H1 (cell line): ENCODE data around the gene CEBPG. TPM values are rescaled to one million over a fixed set of nuclear protein-coding genes. Genes with fewer than 3 reads are reported as not detected.

ENCODE experiments used
- CTCF ChIA-PET: fragments of 300-600 bp; sonication (Branson Sonifier 250); formaldehyde crosslinking; loops from one replicate; lab custom pipeline; 2021; ENCODE audit not compliant: partially characterized antibody; lab: Charles Lee
- POLR2A ChIA-PET: fragments of 300-600 bp; sonication (Branson Sonifier 250); formaldehyde crosslinking; loops from one replicate; lab custom pipeline; 2021; ENCODE audit warnings: inconsistent platforms; ENCODE audit not compliant: partially characterized antibody; lab: Charles Lee
- DNase-seq, 2 experiments: peaks; one replicate each; pipeline versions ENCODE4 v3.0.0 to v3.0.0-alpha.2; 2010 to 2022; ENCODE audit warnings: low spot score in 2 of 2, low read depth in 1 of 2, mixed read lengths in 1 of 2
- FAIRE-seq: peaks from 2 replicates; lab custom pipeline; 2011; peaks lifted over from hg19 to GRCh38; lab: Jason Lieb, UNC
- H2AFZ ChIP-seq: 2 replicates; pipeline ENCODE4 v1.8.1; 2012; ENCODE audit warnings: low read length, inconsistent platforms
- H2AK5ac ChIP-seq: 2 replicates; pipeline ENCODE4 v1.6.1; 2013; ENCODE audit warnings: low read depth, low read length
- H2BK120ac ChIP-seq: replicated peaks from 2 replicates; pipeline ENCODE3; 2013; ENCODE audit warnings: low read depth, low read length, inconsistent platforms
- H2BK12ac ChIP-seq: 2 replicates; pipeline ENCODE4 v1.6.1; 2013; ENCODE audit warnings: low read depth, low read length
- H2BK15ac ChIP-seq: 2 replicates; pipeline ENCODE4 v1.6.1; 2013; ENCODE audit warnings: low read length
- H2BK20ac ChIP-seq: 2 replicates; pipeline ENCODE4 v1.6.1; 2013; ENCODE audit warnings: low read length
- H2BK5ac ChIP-seq: 2 replicates; pipeline ENCODE4 v1.6.1; 2013; ENCODE audit warnings: low read depth, low read length
- H3K14ac ChIP-seq: 2 replicates; pipeline ENCODE4 v1.6.1; 2013; ENCODE audit warnings: inconsistent platforms; ENCODE audit not compliant: insufficient read length
- H3K18ac ChIP-seq: 2 replicates; pipeline ENCODE4 v1.6.1; 2013; ENCODE audit warnings: low read length; ENCODE audit errors: extremely low read depth
- H3K23ac ChIP-seq: 2 replicates; pipeline ENCODE4 v1.6.1; 2013; ENCODE audit warnings: inconsistent platforms; ENCODE audit not compliant: insufficient read length
- H3K23me2 ChIP-seq: 2 replicates; pipeline ENCODE4 v1.6.1; 2013; ENCODE audit warnings: low read depth, low read length
- H3K27ac ChIP-seq: 2 replicates; pipeline ENCODE4 v1.6.1; 2011; ENCODE audit warnings: low read depth, low read length, inconsistent platforms
- H3K27me3 ChIP-seq, 4 experiments: replicated peaks in 1 of 4; 1 replicate in 1 of 4; 2 replicates in 3 of 4; pipeline versions ENCODE4 v1.6.1 to v1.8.1; 2011 to 2013; ENCODE audit warnings: low read length in 3 of 4, mild to moderate bottlenecking in 3 of 4, inconsistent platforms in 2 of 4, mixed read lengths in 2 of 4, moderate library complexity in 1 of 4; ENCODE audit not compliant: control insufficient read depth in 3 of 4, insufficient read depth in 3 of 4; ENCODE audit errors: extremely low read depth in 1 of 4
- H3K36me3 ChIP-seq, 4 experiments: 2 replicates each; pipeline versions ENCODE4 v1.6.1 to v1.8.1; 2011 to 2013; ENCODE audit warnings: mild to moderate bottlenecking in 4 of 4, low read length in 3 of 4, moderate library complexity in 2 of 4, control low read depth in 1 of 4, inconsistent platforms in 1 of 4; ENCODE audit not compliant: insufficient read depth in 4 of 4, control insufficient read depth in 2 of 4
- H3K4ac ChIP-seq: replicated peaks from 2 replicates; pipeline ENCODE3; 2013; ENCODE audit warnings: low read length, low read depth, mixed read lengths, inconsistent platforms; ENCODE audit not compliant: insufficient read length
- H3K4me1 ChIP-seq, 4 experiments: replicated peaks in 1 of 4; 1 replicate in 1 of 4; 2 replicates in 3 of 4; pipeline versions ENCODE4 v1.6.1 to v1.8.1; 2011 to 2013; ENCODE audit warnings: low read length in 3 of 4, inconsistent platforms in 2 of 4, mixed read lengths in 1 of 4; ENCODE audit not compliant: insufficient read depth in 4 of 4, control insufficient read depth in 3 of 4
- H3K4me2 ChIP-seq, 2 experiments: 2 replicates each; pipeline versions ENCODE4 v1.6.1 to v1.8.1; 2011 to 2013; ENCODE audit warnings: low read depth in 2 of 2, low read length in 2 of 2, control low read depth in 1 of 2, inconsistent platforms in 1 of 2, mild to moderate bottlenecking in 1 of 2; ENCODE audit not compliant: insufficient read depth in 1 of 2
- H3K4me3 ChIP-seq, 4 experiments: fragments of 200-600, 300-600 bp in 1 of 4; sonication (generic), shearing (Covaris generic), sonication (Bioruptor Twin) in 1 of 4; 2 replicates each; pipeline versions ENCODE4 v1.5.1 to v1.8.1; 2011 to 2016; ENCODE audit warnings: low read length in 4 of 4, low read depth in 3 of 4, control low read depth in 2 of 4, inconsistent platforms in 2 of 4, mild to moderate bottlenecking in 2 of 4, mixed read lengths in 1 of 4, moderate library complexity in 1 of 4; ENCODE audit not compliant: insufficient read depth in 2 of 4; ENCODE audit errors: extremely low read depth in 1 of 4
- H3K56ac ChIP-seq: replicated peaks from 2 replicates; pipeline ENCODE3; 2013; ENCODE audit warnings: low read depth, mild to moderate bottlenecking, mixed read lengths, low read length, inconsistent platforms; ENCODE audit not compliant: insufficient read length
- H3K79me1 ChIP-seq: 2 replicates; pipeline ENCODE4 v1.6.1; 2013; ENCODE audit warnings: low read depth, low read length, control low read depth
- H3K79me2 ChIP-seq, 2 experiments: 2 replicates each; pipeline versions ENCODE4 v1.6.1 to v1.8.1; 2012 to 2013; ENCODE audit warnings: low read length in 2 of 2, mild to moderate bottlenecking in 2 of 2, inconsistent platforms in 1 of 2; ENCODE audit not compliant: insufficient read depth in 2 of 2, control insufficient read depth in 1 of 2
- H3K9ac ChIP-seq, 4 experiments: replicated peaks in 1 of 4; 1 replicate in 1 of 4; 2 replicates in 3 of 4; pipeline versions ENCODE4 v1.6.1 to v1.8.1; 2011 to 2013; ENCODE audit warnings: low read depth in 3 of 4, low read length in 3 of 4, control low read depth in 2 of 4, mild to moderate bottlenecking in 2 of 4, moderate library complexity in 2 of 4, inconsistent platforms in 1 of 4; ENCODE audit errors: extremely low read depth in 1 of 4
- H3K9me3 ChIP-seq, 2 experiments: 2 replicates each; pipeline versions ENCODE4 v1.6.1 to v1.8.1; 2012 to 2013; ENCODE audit warnings: mild to moderate bottlenecking in 2 of 2, moderate library complexity in 2 of 2, control low read depth in 1 of 2, inconsistent platforms in 1 of 2, low read depth in 1 of 2, low read length in 1 of 2, mixed read lengths in 1 of 2; ENCODE audit not compliant: insufficient read depth in 2 of 2
- H4K20me1 ChIP-seq, 2 experiments: replicated peaks in 1 of 2; 2 replicates each; pipeline versions ENCODE3 to v1.8.1; 2011 to 2013; ENCODE audit warnings: inconsistent platforms in 2 of 2, low read length in 2 of 2, mild to moderate bottlenecking in 1 of 2; ENCODE audit not compliant: insufficient read depth in 2 of 2, control insufficient read depth in 1 of 2
- H4K5ac ChIP-seq: 2 replicates; pipeline ENCODE4 v1.6.1; 2013; ENCODE audit warnings: low read length, low read depth, mixed read lengths, inconsistent platforms; ENCODE audit not compliant: insufficient read length
- H4K8ac ChIP-seq: 2 replicates; pipeline ENCODE4 v1.8.0; 2013; ENCODE audit warnings: mild to moderate bottlenecking, moderate library complexity, low read length, inconsistent platforms; ENCODE audit not compliant: insufficient read depth; ENCODE audit errors: extremely low read depth
- H4K91ac ChIP-seq: replicated peaks from 2 replicates; pipeline ENCODE3; 2013; ENCODE audit warnings: low read length, mixed read lengths, inconsistent platforms; ENCODE audit not compliant: insufficient read length
- CREB1 ChIP-seq: IDR thresholded peaks from 2 replicates; pipeline ENCODE4 v1.6.1; 2012; ENCODE audit warnings: inconsistent platforms
- CTBP2 ChIP-seq: IDR thresholded peaks from 2 replicates; pipeline ENCODE4 v1.7.0; 2011; ENCODE audit warnings: borderline replicate concordance, mild to moderate bottlenecking, moderate library complexity, mixed read lengths, low read length; ENCODE audit not compliant: insufficient read depth, insufficient read length
- CTCF ChIP-seq, 3 experiments: IDR thresholded peaks; 1 replicate in 2 of 3; 2 replicates in 1 of 3; pipeline versions ENCODE4 v1.5.1 to v1.6.1; 2011; ENCODE audit warnings: low read length in 3 of 3, mild to moderate bottlenecking in 3 of 3, inconsistent platforms in 2 of 3, low read depth in 1 of 3, moderate library complexity in 1 of 3; ENCODE audit not compliant: insufficient read depth in 1 of 3; ENCODE audit errors: control extremely low read depth in 1 of 3
- EP300 ChIP-seq, 2 experiments: IDR thresholded peaks; 1 replicate in 1 of 2; 2 replicates in 1 of 2; pipeline ENCODE4 v1.6.1; 2011 to 2012; ENCODE audit warnings: low read depth in 2 of 2, low read length in 2 of 2, mild to moderate bottlenecking in 2 of 2, borderline replicate concordance in 1 of 2, inconsistent platforms in 1 of 2, moderate library complexity in 1 of 2
- EZH2 ChIP-seq: fragments of 200-600 bp; sonication (generic); IDR thresholded peaks from 2 replicates; pipeline ENCODE4 v1.7.1; 2012; ENCODE audit warnings: low read depth, mild to moderate bottlenecking, moderate library complexity, low read length, inconsistent platforms; ENCODE audit not compliant: severe bottlenecking
- SIN3A ChIP-seq, 2 experiments: IDR thresholded peaks in 1 of 2; conservative IDR thresholded peaks in 1 of 2; 2 replicates each; pipeline ENCODE4 v1.6.1; 2011 to 2012; ENCODE audit warnings: low read length in 2 of 2, improper control_type of control experiment in 1 of 2, low read depth in 1 of 2, mild to moderate bottlenecking in 1 of 2
- WGBS, 2 experiments: shearing (Covaris generic) in 1 of 2; methylation state at CpG; one replicate each; pipeline versions ENCODE4 v1.1.6 to v1.1.7; 2013 to 2015; ENCODE audit warnings: low lambda C conversion rate in 2 of 2, mixed read lengths in 2 of 2, inconsistent platforms in 1 of 2, low coverage in 1 of 2, missing lambda C conversion rate in 1 of 2; ENCODE audit not compliant: insufficient replicate concordance in 2 of 2, insufficient coverage in 1 of 2, insufficient read length in 1 of 2; ENCODE audit errors: extremely low coverage in 1 of 2, missing lambda C conversion rate in 1 of 2; 5-methylcytosine and 5-hydroxymethylcytosine counted together
- polyA plus RNA-seq, 7 experiments: library from polyadenylated mRNA; depleted of rRNA in 3 of 7; stranded (reverse) in 5 of 7; unstranded in 2 of 7; fragments of >200 nt in 5 of 7; fragments of 200-250 nt in 2 of 7; gene quantifications; 1 replicate in 5 of 7; 2 replicates in 1 of 7; 4 replicates in 1 of 7; pipeline versions ENCODE4 v1.2.1 to v1.2.3, GENCODE V29; 2011 to 2013; ENCODE audit warnings: missing spikeins in 2 of 7, mixed read lengths in 2 of 7
- total RNA-seq: library from RNA; stranded (reverse); fragmentation: NEBNext Ultra II Directional; extraction: Animal tissue kit (Norgen Biotek cat#: 25700); gene quantifications from 2 replicates; pipeline ENCODE4 v1.2.1, GENCODE V29; 2021
- TF ChIP-seq, protein P1 (sequence below): IDR thresholded peaks from 2 replicates; pipeline ENCODE4 v1.6.1; 2012; ENCODE audit warnings: inconsistent platforms

CEBPG gene
- total and polyA plus RNA-seq, 2 of the 8 experiments (the other 6 are each of a cell fraction or from before 2014, with no cell fraction given), result 12.3 to 35.4 TPM

DNA sequence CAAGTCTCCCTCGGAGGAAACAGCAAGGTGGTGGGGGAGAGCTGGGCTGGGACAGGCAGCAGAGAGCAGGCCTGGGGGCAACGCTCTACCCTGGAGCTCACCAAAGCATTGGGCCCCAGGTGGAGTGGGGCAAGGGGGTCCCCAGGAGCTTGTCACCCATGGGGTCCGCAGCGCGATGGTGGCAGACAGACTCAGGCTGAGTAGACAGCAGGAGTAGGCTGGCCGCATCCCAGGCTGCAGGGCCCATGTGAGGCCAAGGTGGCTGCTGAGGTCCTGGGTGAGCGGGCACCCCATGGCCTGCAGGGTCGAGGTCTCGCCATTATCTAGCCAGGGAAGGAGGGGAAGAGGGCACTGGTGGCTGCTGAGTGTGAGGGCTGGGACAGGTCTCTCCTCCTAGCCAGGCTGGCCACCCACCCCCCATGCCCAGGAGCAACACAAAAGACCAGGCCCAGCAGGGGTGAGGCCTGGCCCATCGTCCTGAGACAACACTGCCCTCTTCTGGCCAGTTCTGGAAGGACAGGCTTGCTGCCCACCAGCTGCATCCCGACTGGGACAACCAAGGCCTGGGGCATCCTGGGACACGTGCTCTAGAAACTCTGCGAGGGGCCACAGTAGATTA is 33.1 kb downstream of the CEBPG start:
- Histone ChIP-seq H3K23ac (no peak overlapping the region), H3K79me2 (no peaks in the 10 kb centered on the region), H2BK5ac (peak overlapping the region; percentile 68; the same call in 1 of the 2 replicates), H3K18ac (peak overlapping the region; percentile 71; the same call in 1 of the 2 replicates), H3K4me3 (no peak overlapping the region), H2BK12ac (peak overlapping the region; percentile 56; the same call in 1 of the 2 replicates), H4K20me1 (peaks cover under 1 to 10% of the 10 kb centered on the region in 2 experiments), H3K27me3 (no peaks in the 10 kb centered on the region), H2BK15ac (0 out of 2 replicates have a peak overlapping the region, but pooled peaks have one; percentile 46), H3K36me3 (no peaks in the 10 kb centered on the region), H3K4me1 (peaks cover 0 to 6% (median 5%) of the 10 kb centered on the region in 4 experiments; a peak in 5 of 7 replicates), H3K23me2 (no peaks in the 10 kb centered on the region), H3K4me2 (no peak overlapping the region), H4K8ac (peak overlapping the region; percentile 89; the same call in 1 of the 2 replicates), H3K14ac (no peak overlapping the region), H3K79me1 (no peaks in the 10 kb centered on the region), H3K27ac (0 out of 2 replicates have a peak overlapping the region, but pooled peaks have one; percentile 1), H3K9ac (no peak overlapping the region), H2AK5ac (no peak overlapping the region; the same call in 1 of the 2 replicates), H3K9me3 (no peaks in the 10 kb centered on the region), H2AFZ (no peak overlapping the region), H3K56ac (no peak overlapping the region), H2BK120ac (no peak overlapping the region), H4K91ac (no peak overlapping the region), H4K5ac (no peak overlapping the region), H2BK20ac (no peak overlapping the region), H3K4ac (no peak overlapping the region)
- peak; percentile 74 for FAIRE-seq
- DNase-seq, result peak; percentile 68 to 98
- CTCF ChIA-PET, result interaction anchor here (0.5 to 24.5 kb wide), 36 partner anchors 9 to 371 kb away, joined by 3 to 426 read pairs (median 4); no protein-coding TSS in a partner anchor
- POLR2A ChIA-PET, result interaction anchor here (1.8 to 2.0 kb wide), 2 partner anchors 103 to 165 kb away, joined by 4 to 6 read pairs; no protein-coding TSS in a partner anchor
- 57% methylated on average over 13 of the region's 13 CpGs; no CpG with 5 or more reads in 1 of the 2 experiments for WGBS, 2 experiments
- TF ChIP-seq SIN3A (conservative IDR thresholded peaks at IDR 0.05 in 1 of 2, IDR thresholded peaks at IDR 0.05 in 1 of 2; ENCODE audit: low read depth in 1 of 2, low read length in 2 of 2) (peak in 1 of 2 experiments; percentile 46; a peak in 1 of 4 replicates), EP300 (IDR thresholded peaks at IDR 0.05; ENCODE audit: borderline replicate concordance in 1 of 2, low read depth in 2 of 2, low read length in 2 of 2) (no peak), EZH2 (no peak), CTCF (IDR thresholded peaks at IDR 0.05; ENCODE audit: control extremely low read depth in 1 of 3, insufficient read depth in 1 of 3, low read depth in 1 of 3, low read length in 3 of 3) (peak; percentile 93 to 99 (median 95)), CTBP2 (no peak), CREB1 (0 out of 2 replicates have a peak, but pooled peaks have one; percentile 25)
- TF ChIP-seq, protein P1, sequence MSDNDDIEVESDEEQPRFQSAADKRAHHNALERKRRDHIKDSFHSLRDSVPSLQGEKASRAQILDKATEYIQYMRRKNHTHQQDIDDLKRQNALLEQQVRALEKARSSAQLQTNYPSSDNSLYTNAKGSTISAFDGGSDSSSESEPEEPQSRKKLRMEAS, result peak; percentile 77
